HL-60 (cell line): ENCODE data around the gene GP1BA.

Experiments
- DNase-seq, 2 experiments: peaks; one replicate each; pipeline ENCODE4 v3.0.0-alpha.2; 2010 to 2020; ENCODE audit warnings: low read depth in 1 of 2, low spot score in 1 of 2
- H3K27ac ChIP-seq: fragments of 250-450 bp; sonication (Bioruptor Pico); replicated peaks from 2 replicates; pipeline ENCODE4 v1.5.1; 2020; ENCODE audit warnings: mild to moderate bottlenecking, moderate library complexity
- H3K27me3 ChIP-seq: fragments of 250-450 bp; sonication (Bioruptor Pico); 2 replicates; pipeline ENCODE4 v1.5.1; 2021; ENCODE audit warnings: mild to moderate bottlenecking, moderate library complexity; ENCODE audit not compliant: insufficient read depth, poor library complexity, severe bottlenecking
- H3K4me3 ChIP-seq: replicated peaks from 2 replicates; pipeline ENCODE4 v1.5.1; 2011; ENCODE audit warnings: mild to moderate bottlenecking, control low read depth, low read length; ENCODE audit not compliant: insufficient read depth
- CTCF ChIP-seq: IDR thresholded peaks from one replicate; pipeline ENCODE4 v1.5.1; 2011; ENCODE audit warnings: low read length, control low read depth, inconsistent platforms; ENCODE audit not compliant: insufficient read depth
- GABPA ChIP-seq: IDR thresholded peaks from 2 replicates; pipeline ENCODE4 v1.6.1; 2012; ENCODE audit warnings: low read depth
- POLR2AphosphoS5 ChIP-seq: IDR thresholded peaks from 2 replicates; pipeline ENCODE4 v1.6.1; 2012; ENCODE audit warnings: low read depth
- REST ChIP-seq: IDR thresholded peaks from 2 replicates; pipeline ENCODE4 v1.6.1; 2012; ENCODE audit warnings: low read depth; ENCODE audit not compliant: insufficient replicate concordance
- SPI1 ChIP-seq: IDR thresholded peaks from 2 replicates; pipeline ENCODE4 v1.6.1; 2012; ENCODE audit warnings: low read depth, mild to moderate bottlenecking, borderline replicate concordance

GP1BA gene

GRCh38 chr17:4937553-4937952, 5.5 kb downstream of the GP1BA start:
- Histone ChIP-seq H3K4me3 (no peak overlapping the region), H3K27me3 (no peaks in the 10 kb centered on the region), H3K27ac (no peak overlapping the region)
- no peak for TF ChIP-seq CTCF
- no peak for TF ChIP-seq SPI1
- TF ChIP-seq GABPA = no peak
- no peak for DNase-seq

- Histone ChIP-seq H3K4me3 (no peak overlapping the region), H3K27ac (no peak overlapping the region)
Observed at GRCh38 chr17:4938069-4938491, 6.0 kb downstream of the GP1BA start.

GRCh38 chr17:4938688-4939545, 6.8 kb downstream of the GP1BA start:
- H3K4me3 ChIP-seq = peak overlapping the region; percentile 55
- H3K27me3 ChIP-seq = no peaks in the 10 kb centered on the region
- no peak for TF ChIP-seq GABPA
- peak overlapping the region; percentile 86 for H3K27ac ChIP-seq
- DNase-seq = no peak

More at GRCh38 chr17:4938069-4938491, 6.0 kb downstream of the GP1BA start:
- no peaks in the 10 kb centered on the region for H3K27me3 ChIP-seq
- TF ChIP-seq SPI1 = no peak
- TF ChIP-seq POLR2AphosphoS5 = no peak
- no peak for TF ChIP-seq CTCF
- no peak for TF ChIP-seq GABPA
- TF ChIP-seq REST = no peak
- DNase-seq = no peak

GRCh38 chr17:4939546-4939795, 7.4 kb downstream of the GP1BA start:
- H3K27me3 ChIP-seq = no peaks in the 10 kb centered on the region
- H3K4me3 ChIP-seq = peak overlapping the region; percentile 55
- peak in 1 of 2 experiments; percentile 11 for DNase-seq
- TF ChIP-seq GABPA = no peak
- no peak for TF ChIP-seq POLR2AphosphoS5
- no peak for TF ChIP-seq CTCF
- TF ChIP-seq SPI1 = no peak
- no peak for TF ChIP-seq REST
- H3K27ac ChIP-seq = peak overlapping the region; percentile 86
